Right lobe of liver (tissue), 6 donors: ENCODE data around the gene FOXRED2. TPM values are rescaled to one million over a fixed set of nuclear protein-coding genes. Genes with fewer than 3 reads are reported as not detected.

ENCODE experiments used
- ATAC-seq, 4 donors: fragments of 200-7000 bp; cut with Tn5 transposase; one replicate each; pipeline ENCODE4 v1.9.1; 2020; ENCODE audit warnings: mild to moderate bottlenecking in 4 of 4, moderate library complexity in 4 of 4
- DNase-seq, 3 donors: peaks; one replicate each; pipeline ENCODE4 v3.0.0-alpha.2; 2020
- H3K27ac ChIP-seq, 3 donors: fragments of 200-600 bp; one replicate each; pipeline ENCODE4 v1.8.0; 2022
- H3K27me3 ChIP-seq, 2 donors: fragments of 200-600 bp; one replicate each; pipeline ENCODE4 v1.8.0; 2022
- H3K36me3 ChIP-seq, 4 donors: fragments of 200-600 bp; sonication (generic) in 1 of 4; one replicate each; pipeline versions ENCODE4 v1.5.1 to v1.8.0; 2017 to 2022; ENCODE audit warnings: control low read depth in 1 of 4
- H3K4me1 ChIP-seq, 4 donors: fragments of 200-600 bp; sonication (generic) in 1 of 4; one replicate each; pipeline versions ENCODE4 v1.5.1 to v1.8.0; 2017 to 2022; ENCODE audit warnings: control low read depth in 1 of 4
- H3K4me3 ChIP-seq, 3 donors: fragments of 200-600 bp; one replicate each; pipeline ENCODE4 v1.8.0; 2022
- H3K9me3 ChIP-seq, 4 donors: fragments of 200-600 bp; sonication (generic) in 1 of 4; one replicate each; pipeline versions ENCODE4 v1.5.1 to v1.8.0; 2017 to 2022; ENCODE audit warnings: control low read depth in 1 of 4
- POLR2A ChIP-seq: fragments of 450-650 bp; IDR thresholded peaks from one replicate; pipeline ENCODE4 v1.6.1; 2017; ENCODE audit warnings: antibody characterized with exemption, mild to moderate bottlenecking
- WGBS: methylation state at CpG from one replicate; pipeline ENCODE4 v1.1.6; 2018; ENCODE audit warnings: low coverage, low lambda C conversion rate; ENCODE audit not compliant: insufficient coverage; ENCODE audit errors: missing lambda C conversion rate; 5-methylcytosine and 5-hydroxymethylcytosine counted together
- intact Hi-C, 2 donors: fragments of 100-400 bp; cut with DNase I; formaldehyde crosslinking; loops; one replicate each; pipeline versions ENCODE4 v1.11.2 to v1.14.1; 2022
- total RNA-seq, 6 experiments: library from RNA; depleted of rRNA in 2 of 6; stranded (reverse); fragments of >200 nt in 2 of 6; fragmentation: NEBNext Ultra II Directional in 3 of 6; extraction: Animal tissue kit (Norgen Biotek cat#: 25700) in 3 of 6; gene quantifications; one replicate each; pipeline versions ENCODE4 v1.1.0 to v1.2.4, GENCODE V29; 2016 to 2023
- TF ChIP-seq, protein P1 (sequence below), 4 donors: fragments of 200-600 bp in 3 of 4; fragments of 450-650 bp in 1 of 4; IDR thresholded peaks; one replicate each; pipeline versions ENCODE4 v1.5.1 to v1.8.0; 2016 to 2022; ENCODE audit warnings: antibody characterized with exemption in 4 of 4, mild to moderate bottlenecking in 2 of 4
- donor health status: DM: no; HTN: yes; CAD: no.
- donor health status: DM: no; HTN: no; CAD: no.
- donor health status: DM: no; HTN: no; CAD: no.
- donor health status: DM: no; HTN: yes; CAD: no.
- donor health status: DM: no; HTN: yes; CAD: no.

The FOXRED2 gene
- total RNA-seq, 6 experiments from 2014 or later: 9.6 to 14.0 (median 11.8) TPM

- ATAC-seq (no peak), DNase-seq (no peak)
- Histone ChIP-seq H3K9me3 (no peaks in the 10 kb centered on the region), H3K27me3 (no peaks in the 10 kb centered on the region), H3K4me3 (no peak overlapping the region), H3K4me1 (peaks cover 0 to 2% (median 0%) of the 10 kb centered on the region in 4 donors), H3K36me3 (peaks cover 0 to 27% (median 11%) of the 10 kb centered on the region in 4 donors), H3K27ac (no peak overlapping the region)
- intact Hi-C loops: loop anchor here (5.0 to 10.0 kb wide), 3 partner anchors 96 to 174 kb away; no protein-coding TSS in a partner anchor
- WGBS: 75% methylated on average over 5 of the region's 10 CpGs
- TF ChIP-seq, protein P1, sequence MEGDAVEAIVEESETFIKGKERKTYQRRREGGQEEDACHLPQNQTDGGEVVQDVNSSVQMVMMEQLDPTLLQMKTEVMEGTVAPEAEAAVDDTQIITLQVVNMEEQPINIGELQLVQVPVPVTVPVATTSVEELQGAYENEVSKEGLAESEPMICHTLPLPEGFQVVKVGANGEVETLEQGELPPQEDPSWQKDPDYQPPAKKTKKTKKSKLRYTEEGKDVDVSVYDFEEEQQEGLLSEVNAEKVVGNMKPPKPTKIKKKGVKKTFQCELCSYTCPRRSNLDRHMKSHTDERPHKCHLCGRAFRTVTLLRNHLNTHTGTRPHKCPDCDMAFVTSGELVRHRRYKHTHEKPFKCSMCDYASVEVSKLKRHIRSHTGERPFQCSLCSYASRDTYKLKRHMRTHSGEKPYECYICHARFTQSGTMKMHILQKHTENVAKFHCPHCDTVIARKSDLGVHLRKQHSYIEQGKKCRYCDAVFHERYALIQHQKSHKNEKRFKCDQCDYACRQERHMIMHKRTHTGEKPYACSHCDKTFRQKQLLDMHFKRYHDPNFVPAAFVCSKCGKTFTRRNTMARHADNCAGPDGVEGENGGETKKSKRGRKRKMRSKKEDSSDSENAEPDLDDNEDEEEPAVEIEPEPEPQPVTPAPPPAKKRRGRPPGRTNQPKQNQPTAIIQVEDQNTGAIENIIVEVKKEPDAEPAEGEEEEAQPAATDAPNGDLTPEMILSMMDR (IDR thresholded peaks at IDR 0.05): no peak
- no peak for TF ChIP-seq POLR2A
Observed at GRCh38 chr22:36470994-36471331, 35.9 kb downstream of the FOXRED2 start.

DNA sequence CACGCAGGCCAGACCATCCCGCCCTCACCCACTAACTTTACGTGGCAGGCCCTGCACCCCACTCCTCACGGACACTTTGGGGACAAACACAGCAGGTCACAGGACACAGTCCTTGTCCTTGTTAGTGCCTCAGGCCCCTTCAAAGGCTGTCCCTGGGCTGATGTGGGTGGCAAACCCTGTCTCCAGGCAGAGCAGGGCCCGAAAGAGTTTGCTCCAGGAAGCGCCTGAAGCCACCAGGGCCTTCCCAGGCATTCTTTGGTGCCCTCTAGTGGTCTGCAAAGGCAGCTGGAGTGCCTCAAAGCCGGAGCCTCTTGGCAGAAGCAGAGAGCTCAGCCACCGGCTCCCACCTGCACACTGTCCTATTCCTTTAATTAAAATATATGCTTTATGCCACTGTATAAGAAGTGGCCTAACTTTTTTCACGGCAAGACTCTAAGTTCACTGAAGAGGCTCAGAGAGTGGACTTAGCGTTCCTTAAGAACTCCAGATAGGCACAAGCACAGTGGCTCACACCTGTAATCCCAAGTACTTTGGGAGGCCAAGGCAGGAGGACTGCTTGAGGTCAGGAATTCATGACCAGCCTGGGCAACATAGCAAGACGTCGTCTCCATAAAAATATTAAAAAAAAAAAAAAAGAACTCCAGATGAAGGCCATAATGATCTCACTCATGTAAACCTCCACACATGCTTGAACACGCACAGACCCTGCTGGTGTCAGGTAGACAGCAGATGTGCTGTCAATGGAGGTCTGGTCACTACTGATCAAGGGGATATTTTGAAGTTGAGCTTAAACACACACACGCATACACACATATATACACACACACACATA is 36.5 kb downstream of the FOXRED2 start:
- H3K27ac ChIP-seq: peak overlapping the region in 1 of 3 donors; percentile 33
- no peak overlapping the region for H3K4me3 ChIP-seq
- H3K9me3 ChIP-seq: no peaks in the 10 kb centered on the region
- no peaks in the 10 kb centered on the region for H3K27me3 ChIP-seq
- ATAC-seq (peak; percentile 79 to 88 (median 86)), DNase-seq (peak; percentile 76 to 83 (median 82))
- WGBS: 29% methylated on average over 9 of the region's 14 CpGs
- no peak for TF ChIP-seq POLR2A
- TF ChIP-seq, protein P1 (IDR thresholded peaks at IDR 0.05): peak; percentile 92 to 98 (median 98)
- H3K36me3 ChIP-seq: peaks cover 0 to 21% (median 9%) of the 10 kb centered on the region in 4 donors
- intact Hi-C loops: loop anchor here (5.0 to 10.0 kb wide), 3 partner anchors 96 to 173 kb away; no protein-coding TSS in a partner anchor
- peaks cover 0 to 8% (median 0%) of the 10 kb centered on the region in 4 donors for H3K4me1 ChIP-seq

DNA sequence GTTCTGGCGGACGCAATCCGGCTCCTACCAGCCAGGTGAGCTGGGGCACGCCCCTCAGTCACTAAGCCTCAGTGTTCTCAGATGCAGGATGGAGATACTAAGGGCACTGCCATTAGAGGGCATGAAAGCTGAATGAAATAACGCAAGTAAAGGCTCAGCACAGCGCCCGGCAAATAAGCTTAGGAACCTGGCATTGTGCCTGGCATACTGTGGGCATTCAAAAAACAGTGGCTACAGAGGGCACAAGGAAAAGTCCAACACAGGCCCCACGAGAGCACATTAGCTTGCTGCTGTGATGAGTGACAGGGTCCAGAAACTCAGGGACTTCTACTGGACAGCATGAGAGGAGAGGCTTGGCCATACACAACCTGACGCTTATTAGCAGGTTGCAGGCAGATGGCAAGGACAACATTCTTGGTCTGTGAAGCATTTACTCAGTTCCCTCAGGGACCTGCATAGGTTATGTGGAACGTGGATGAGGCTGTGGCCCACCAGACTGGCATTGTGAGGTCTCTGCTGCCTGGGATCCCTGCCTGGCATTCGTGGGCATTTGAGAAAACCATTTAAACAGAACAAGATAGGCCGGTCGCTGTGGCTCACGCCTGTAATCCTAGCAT is 37.6 kb downstream of the FOXRED2 start:
- DNase-seq (no peak), ATAC-seq (no peak)
- Histone ChIP-seq H3K9me3 (no peaks in the 10 kb centered on the region), H3K36me3 (peaks cover 0 to 11% (median 5%) of the 10 kb centered on the region in 4 donors), H3K27ac (no peak overlapping the region), H3K4me1 (peaks cover 0 to 15% (median 2%) of the 10 kb centered on the region in 4 donors), H3K27me3 (no peaks in the 10 kb centered on the region), H3K4me3 (no peak overlapping the region)
- intact Hi-C loops: no loop called here
- TF ChIP-seq POLR2A: no peak
- TF ChIP-seq, protein P1 (IDR thresholded peaks at IDR 0.05): no peak
- 56% methylated on average over 8 of the region's 14 CpGs for WGBS

- peaks cover 0 to 15% (median 2%) of the 10 kb centered on the region in 4 donors for H3K4me1 ChIP-seq
- H3K27ac ChIP-seq: peak overlapping the region in 1 of 3 donors; percentile 24
- WGBS: 74% methylated on average over 7 of the region's 7 CpGs
- TF ChIP-seq, protein P1 (IDR thresholded peaks at IDR 0.05): no peak
- TF ChIP-seq POLR2A: no peak
- no peak overlapping the region for H3K4me3 ChIP-seq
- peaks cover 0 to 6% (median 0%) of the 10 kb centered on the region in 4 donors for H3K36me3 ChIP-seq
- no peaks in the 10 kb centered on the region for H3K9me3 ChIP-seq
- no peaks in the 10 kb centered on the region for H3K27me3 ChIP-seq
- intact Hi-C loops: no loop called here
- no peak for DNase-seq
- ATAC-seq: no peak
Observed at GRCh38 chr22:36467946-36468345, 38.9 kb downstream of the FOXRED2 start.
